Ovary (tissue), 9 donors: ENCODE data around the gene EDIL3. TPM values are rescaled to one million over a fixed set of nuclear protein-coding genes. Genes with fewer than 3 reads are reported as not detected.

Source experiments
- DNase-seq, 5 donors: peaks; one replicate each; pipeline ENCODE4 v3.0.0-alpha.2; 2019 to 2020
- H3K27ac ChIP-seq, 2 donors: fragments of 200-600 bp; one replicate each; pipeline versions ENCODE4 v1.5.1 to v1.8.0; 2019 to 2022
- H3K27me3 ChIP-seq: fragments of 200-600 bp; one replicate; pipeline ENCODE4 v1.8.0; 2022
- H3K36me3 ChIP-seq: fragments of 200-600 bp; sonication (generic); one replicate; pipeline ENCODE4 v1.5.1; 2019
- H3K4me1 ChIP-seq: one replicate; pipeline ENCODE4 v1.8.1; 2013; ENCODE audit warnings: mild to moderate bottlenecking, moderate library complexity; ENCODE audit not compliant: insufficient read depth
- H3K4me3 ChIP-seq: fragments of 200-600 bp; sonication (generic); one replicate; pipeline ENCODE4 v1.5.1; 2017
- H3K9me3 ChIP-seq, 2 donors: fragments of 200-600 bp in 1 of 2; sonication (generic) in 1 of 2; one replicate each; pipeline versions ENCODE4 v1.5.1 to v1.8.1; 2013 to 2019; ENCODE audit warnings: mild to moderate bottlenecking in 1 of 2, moderate library complexity in 1 of 2
- CTCF ChIP-seq, 3 donors: fragments of 450-650 bp in 2 of 3; fragments of 200-600 bp in 1 of 3; IDR thresholded peaks; one replicate each; pipeline versions ENCODE4 v1.5.1 to v1.8.0; 2016 to 2022; ENCODE audit warnings: antibody characterized with exemption in 3 of 3, mild to moderate bottlenecking in 1 of 3
- EP300 ChIP-seq: sonication (generic); formaldehyde crosslinking; IDR thresholded peaks from one replicate; pipeline ENCODE4 v1.6.1; 2017; ENCODE audit warnings: antibody characterized with exemption
- POLR2A ChIP-seq: fragments of 450-650 bp; IDR thresholded peaks from one replicate; pipeline ENCODE4 v1.6.1; 2017; ENCODE audit warnings: antibody characterized with exemption, mild to moderate bottlenecking, moderate library complexity
- WGBS, 3 donors: extraction: QIAGEN DNeasy Blood & Tissue Kit in 1 of 3; methylation state at CpG; one replicate each; pipeline versions ENCODE4 v1.1.5 to v1.1.7; 2013 to 2017; 5-methylcytosine and 5-hydroxymethylcytosine counted together
- intact Hi-C, 4 donors: fragments of 100-400 bp; cut with DNase I; formaldehyde crosslinking; loops; one replicate each; pipeline versions ENCODE4 v1.11.0 to v1.15.1; 2022 to 2023
- polyA plus RNA-seq, 2 donors: library from polyadenylated mRNA; stranded (reverse); fragments of 200-250 nt in 1 of 2; fragments of 350-450 nt in 1 of 2; fragmentation: Illumina TruSeq in 1 of 2; extraction: RNeasy Lipid Tissue Mini Kit (QIAGEN cat#74804) in 1 of 2; gene quantifications; one replicate each; pipeline ENCODE4 v1.2.3, GENCODE V29; 2013 to 2014
- total RNA-seq, 7 donors: library from RNA; depleted of rRNA in 2 of 7; stranded (reverse); fragments of >200 nt in 2 of 7; fragmentation: NEBNext Ultra II Directional in 3 of 7; extraction: Animal tissue kit (Norgen Biotek cat#: 25700) in 3 of 7; gene quantifications; one replicate each; pipeline versions ENCODE4 v1.1.0 to v1.2.4, GENCODE V29; 2016 to 2023
- donor health status: DM: no; HTN: no; CAD: no; lungs with moderate emphysema.
- donor health status: DM: no; HTN: no; CAD: no.
- donor health status: Bipolar disorder and iron deficiency.
- donor health status: DM: yes; HTN: yes; CAD: no.
- donor health status: DM: no; HTN: no; CAD: no.
- donor health status: DM: yes; HTN: yes; CAD: no.

The EDIL3 gene
- total and polyA plus RNA-seq, 9 donors = 5.9 to 41.5 (median 9.7) TPM

DNA sequence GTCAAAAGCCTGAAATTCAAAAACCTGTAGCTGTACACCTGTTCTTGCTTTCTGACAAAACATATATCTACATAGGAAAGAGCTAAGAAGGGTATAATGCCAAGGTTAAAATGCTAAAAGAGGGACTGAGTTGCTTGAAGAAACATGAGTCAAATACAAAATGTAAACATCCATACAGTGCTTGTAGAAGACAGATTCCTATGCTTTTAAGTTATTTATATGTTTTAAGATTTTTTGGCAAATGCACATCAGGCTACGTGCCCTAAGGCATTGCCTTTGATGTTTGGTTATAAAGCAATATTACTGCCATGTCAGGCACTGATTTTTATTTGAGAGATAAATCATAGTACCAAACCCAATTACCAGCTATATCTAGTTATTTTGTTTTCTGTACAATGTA is 269.0 kb downstream of the EDIL3 start:
- no peaks in the 10 kb centered on the region for H3K4me1 ChIP-seq
- H3K27ac ChIP-seq = no peak overlapping the region
- no peaks in the 10 kb centered on the region for H3K9me3 ChIP-seq
- no peaks in the 10 kb centered on the region for H3K36me3 ChIP-seq
- TF ChIP-seq EP300 (no peak), POLR2A (no peak), CTCF (IDR thresholded peaks at IDR 0.05) (no peak)
- no peaks in the 10 kb centered on the region for H3K27me3 ChIP-seq
- intact Hi-C loops = no loop called here
- DNase-seq = no peak
- no peak overlapping the region for H3K4me3 ChIP-seq
- WGBS, 3 donors = 80 to 92% (median 92%) methylated on average over 1 of the region's 1 CpG

DNA sequence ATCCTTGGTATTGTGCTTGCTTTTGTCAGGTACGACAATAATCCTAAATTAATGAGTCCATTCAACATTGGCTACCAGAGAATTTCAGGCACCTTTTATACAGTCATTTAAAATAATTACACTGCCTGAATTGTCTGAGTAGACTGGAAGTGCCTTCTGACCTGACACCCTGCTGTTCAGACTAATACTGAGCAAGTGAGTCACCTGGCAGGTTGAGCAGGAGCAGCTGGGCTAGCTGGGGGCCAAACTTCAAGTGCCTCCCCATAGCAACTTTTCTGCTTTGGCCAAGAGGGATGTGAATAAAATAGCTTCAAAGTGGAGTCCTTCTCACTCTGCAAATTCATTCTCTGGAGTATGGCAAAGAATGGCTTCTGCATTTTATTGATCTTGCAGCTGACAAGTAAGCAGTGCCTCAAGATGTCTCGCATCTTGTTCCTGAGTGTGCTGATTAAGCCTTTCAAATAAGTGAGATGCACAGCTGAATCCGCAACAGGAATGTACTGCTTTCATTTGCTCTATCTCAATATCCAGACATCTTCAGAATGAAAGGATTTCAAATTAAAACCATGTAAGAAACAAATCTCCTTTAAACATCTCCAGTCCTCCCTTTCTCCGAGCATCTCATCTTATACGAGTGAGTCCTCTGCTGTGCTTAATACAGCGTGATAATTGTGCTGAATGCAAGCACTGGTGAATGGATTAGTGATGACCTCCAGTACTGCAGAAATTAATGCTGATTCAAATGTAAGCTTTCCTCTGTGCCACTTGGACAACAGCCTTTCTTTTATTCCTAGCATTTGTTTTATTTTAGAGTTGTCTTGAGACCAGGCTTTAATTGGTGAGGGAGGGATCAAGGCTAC is 271.2 kb downstream of the EDIL3 start:
- 57 to 83% (median 76%) methylated on average over 6 of the region's 6 CpGs for WGBS, 3 donors
- DNase-seq = no peak
- Histone ChIP-seq H3K27ac (no peak overlapping the region), H3K9me3 (no peaks in the 10 kb centered on the region), H3K36me3 (no peaks in the 10 kb centered on the region), H3K4me3 (no peak overlapping the region), H3K4me1 (no peaks in the 10 kb centered on the region), H3K27me3 (no peaks in the 10 kb centered on the region)
- TF ChIP-seq POLR2A (no peak), EP300 (no peak), CTCF (IDR thresholded peaks at IDR 0.05) (no peak)
- intact Hi-C loops = no loop called here

- DNase-seq = no peak
- TF ChIP-seq POLR2A = no peak
- TF ChIP-seq CTCF (IDR thresholded peaks at IDR 0.05) = no peak
- no peak for TF ChIP-seq EP300
- intact Hi-C loops = no loop called here
- H3K36me3 ChIP-seq = no peaks in the 10 kb centered on the region
- 90 to 94% (median 94%) methylated on average over 3 of the region's 3 CpGs for WGBS, 3 donors
- H3K4me3 ChIP-seq = no peak overlapping the region
- H3K27ac ChIP-seq = no peak overlapping the region
- H3K4me1 ChIP-seq = no peaks in the 10 kb centered on the region
- no peaks in the 10 kb centered on the region for H3K27me3 ChIP-seq
- no peaks in the 10 kb centered on the region for H3K9me3 ChIP-seq
Measured at GRCh38 chr5:84092738-84093137, 291.9 kb downstream of the EDIL3 start.

GRCh38 chr5:84091127-84091799 is 293.4 kb downstream of the EDIL3 start:
- DNase-seq = no peak
- intact Hi-C loops = no loop called here
- no peak for TF ChIP-seq EP300
- no peak for TF ChIP-seq POLR2A
- no peaks in the 10 kb centered on the region for H3K9me3 ChIP-seq
- no peaks in the 10 kb centered on the region for H3K4me1 ChIP-seq
- WGBS, 3 donors = 88 to 91% (median 89%) methylated on average over 4 of the region's 4 CpGs
- no peaks in the 10 kb centered on the region for H3K27me3 ChIP-seq
- no peaks in the 10 kb centered on the region for H3K36me3 ChIP-seq
- no peak overlapping the region for H3K27ac ChIP-seq
- no peak overlapping the region for H3K4me3 ChIP-seq

DNA sequence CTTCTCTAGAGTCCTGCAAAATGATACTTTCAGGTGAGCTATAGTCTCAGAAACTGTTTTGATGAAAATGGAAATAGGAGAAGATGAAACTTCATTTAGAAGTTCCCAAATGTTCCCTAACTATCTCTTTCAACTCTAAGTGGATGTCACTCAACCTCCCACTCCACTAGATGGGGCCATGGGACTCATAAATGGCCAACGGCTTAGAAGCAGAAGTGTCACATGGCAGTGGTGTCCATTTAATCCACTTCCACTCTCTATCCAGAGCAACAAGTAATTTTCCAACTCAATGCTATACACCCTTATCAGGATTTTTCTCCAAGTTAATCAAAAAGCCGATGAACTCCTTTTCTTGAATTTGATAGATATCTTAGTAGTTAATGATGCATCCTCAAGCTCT is 295.7 kb downstream of the EDIL3 start:
- H3K27ac ChIP-seq = no peak overlapping the region
- no peak overlapping the region for H3K4me3 ChIP-seq
- TF ChIP-seq POLR2A (no peak), CTCF (IDR thresholded peaks at IDR 0.05) (no peak), EP300 (no peak)
- no peaks in the 10 kb centered on the region for H3K36me3 ChIP-seq
- H3K27me3 ChIP-seq = no peaks in the 10 kb centered on the region
- 59 to 80% (median 76%) methylated on average over 2 of the region's 2 CpGs for WGBS, 3 donors
- no peaks in the 10 kb centered on the region for H3K9me3 ChIP-seq
- no peak for DNase-seq
- no peaks in the 10 kb centered on the region for H3K4me1 ChIP-seq
- intact Hi-C loops = no loop called here
